Measurements from ENCODE around the gene ATXN7.

- TF ChIP-seq POLR2A (IDR thresholded peaks at IDR 0.05) (no peak), CTCF (IDR thresholded peaks at IDR 0.05) (no peak), POLR2AphosphoS5 (IDR thresholded peaks at IDR 0.05) (no peak)
Measured at GRCh38 chr3:63977893-63978292, 114.2 kb downstream of the ATXN7 start.

Measured in breast epithelium (tissue), 3 donors.